SK-N-SH (cell line): ENCODE results near the gene TP73. TPM values are rescaled to one million over a fixed set of nuclear protein-coding genes. Genes with fewer than 3 reads are reported as not detected.

ENCODE experiments used
- CTCF ChIA-PET: fragments of 300-600, 350-600 bp; formaldehyde crosslinking; extraction: SDS; loops from one replicate; lab custom pipeline; 2021; lab: Yijun Ruan, JAX
- POLR2A ChIA-PET: fragments of 350-600 bp; sonication (Branson Sonifier 250); formaldehyde crosslinking; extraction: SDS; loops from one replicate; lab custom pipeline; 2020; ENCODE audit warnings: antibody characterized with exemption, inconsistent platforms; lab: Yijun Ruan, JAX
- DNase-seq: peaks from one replicate; pipeline ENCODE4 v3.0.0; 2012
- H2AFZ ChIP-seq: fragments of 200-600 bp; sonication (generic); 2 replicates; pipeline ENCODE4 v1.8.1; 2016; ENCODE audit warnings: antibody characterized with exemption, mild to moderate bottlenecking, low read depth
- H3F3A ChIP-seq: fragments of 200-600 bp; sonication (generic); replicated peaks from 2 replicates; pipeline ENCODE3; 2016; ENCODE audit warnings: antibody characterized with exemption, mild to moderate bottlenecking; ENCODE audit not compliant: insufficient read depth
- H3K27ac ChIP-seq, 2 experiments: fragments of 200-500 bp in 1 of 2; fragments of 200-600 bp in 1 of 2; sonication (Bioruptor generic) in 1 of 2; sonication (generic), shearing (Covaris generic) in 1 of 2; 2 replicates each; pipeline versions ENCODE4 v1.5.1 to v1.6.1; 2014 to 2016; ENCODE audit warnings: low read depth in 2 of 2, inconsistent platforms in 1 of 2, low read length in 1 of 2, mild to moderate bottlenecking in 1 of 2, mixed read lengths in 1 of 2
- H3K27me3 ChIP-seq: fragments of 200-600 bp; sonication (generic), shearing (Covaris generic); 2 replicates; pipeline ENCODE4 v1.6.1; 2016; ENCODE audit warnings: mixed run types; ENCODE audit not compliant: insufficient read depth
- H3K36me3 ChIP-seq, 2 experiments: fragments of 200-500 bp in 1 of 2; fragments of 200-600 bp in 1 of 2; sonication (Bioruptor generic) in 1 of 2; sonication (generic) in 1 of 2; replicated peaks in 1 of 2; 2 replicates each; pipeline versions ENCODE3 to v1.5.1; 2014 to 2016; ENCODE audit warnings: low read length in 1 of 2, mild to moderate bottlenecking in 1 of 2; ENCODE audit not compliant: insufficient read depth in 2 of 2, control insufficient read depth in 1 of 2
- H3K4me1 ChIP-seq, 2 experiments: fragments of 200-500 bp in 1 of 2; fragments of 200-600 bp in 1 of 2; sonication (Bioruptor generic) in 1 of 2; sonication (generic), shearing (Covaris generic) in 1 of 2; 2 replicates each; pipeline versions ENCODE4 v1.5.1 to v1.6.1; 2014 to 2016; ENCODE audit warnings: low read depth in 1 of 2, low read length in 1 of 2, mixed run types in 1 of 2; ENCODE audit not compliant: insufficient read depth in 2 of 2, control insufficient read depth in 1 of 2
- H3K4me2 ChIP-seq: fragments of 200-600 bp; sonication (generic), shearing (Covaris generic); 2 replicates; pipeline ENCODE4 v1.6.1; 2017; ENCODE audit warnings: mixed run types
- H3K4me3 ChIP-seq, 2 experiments: fragments of 200-500 bp in 1 of 2; fragments of 200-600 bp in 1 of 2; sonication (Bioruptor generic) in 1 of 2; sonication (generic), shearing (Covaris generic) in 1 of 2; 2 replicates each; pipeline versions ENCODE4 v1.5.1 to v1.8.1; 2014 to 2016; ENCODE audit warnings: low read depth in 2 of 2, inconsistent platforms in 1 of 2, low read length in 1 of 2, mild to moderate bottlenecking in 1 of 2, mixed read lengths in 1 of 2, moderate library complexity in 1 of 2
- H3K79me2 ChIP-seq: fragments of 200-600 bp; sonication (generic); 2 replicates; pipeline ENCODE4 v1.8.1; 2017; ENCODE audit warnings: mild to moderate bottlenecking; ENCODE audit not compliant: insufficient read depth
- H3K9ac ChIP-seq: fragments of 200-600 bp; sonication (generic); 2 replicates; pipeline ENCODE4 v1.6.1; 2017; ENCODE audit warnings: mixed run types
- H3K9me2 ChIP-seq: fragments of 200-600 bp; sonication (generic); 2 replicates; pipeline ENCODE4 v1.6.1; 2017; ENCODE audit warnings: mixed run types
- H3K9me3 ChIP-seq: fragments of 200-600 bp; sonication (generic); 2 replicates; pipeline ENCODE4 v1.6.1; 2017; ENCODE audit warnings: mixed run types, mild to moderate bottlenecking, moderate library complexity
- H4K20me1 ChIP-seq: fragments of 200-600 bp; sonication (generic); 2 replicates; pipeline ENCODE4 v1.6.1; 2017; ENCODE audit warnings: mild to moderate bottlenecking, mixed run types; ENCODE audit not compliant: insufficient read depth
- CHD2 ChIP-seq: fragments of 150-350 bp; IDR thresholded peaks from 2 replicates; pipeline ENCODE4 v1.6.1; 2018; ENCODE audit warnings: low read length; ENCODE audit not compliant: partially characterized antibody
- EP300 ChIP-seq, 2 experiments: IDR thresholded peaks; 2 replicates each; pipeline versions ENCODE4 v1.4.0 to v1.6.1; 2012; ENCODE audit warnings: borderline replicate concordance in 1 of 2, low read depth in 1 of 2, low read length in 1 of 2
- EZH2phosphoT487 ChIP-seq: fragments of 200-600 bp; sonication (generic); IDR thresholded peaks from 2 replicates; pipeline ENCODE4 v1.6.1; 2017; ENCODE audit warnings: low read depth, mixed run types, mild to moderate bottlenecking, antibody characterized with exemption, moderate library complexity, borderline replicate concordance
- FOXJ3 ChIP-seq: sonication (generic); formaldehyde crosslinking; IDR thresholded peaks from 2 replicates; pipeline ENCODE4 v1.5.1; 2020; ENCODE audit warnings: mild to moderate bottlenecking, missing genetic modification reagents
- GATA2 ChIP-seq: sonication (generic); formaldehyde crosslinking; IDR thresholded peaks from 2 replicates; pipeline ENCODE4 v1.5.0; 2020; ENCODE audit warnings: mild to moderate bottlenecking, missing genetic modification reagents
- NRF1 ChIP-seq: IDR thresholded peaks from 2 replicates; pipeline ENCODE4 v1.6.1; 2012; ENCODE audit warnings: low read depth, mild to moderate bottlenecking, low read length
- RCOR1 ChIP-seq: fragments of 150-350 bp; IDR thresholded peaks from 2 replicates; pipeline ENCODE4 v1.6.1; 2017; ENCODE audit warnings: antibody characterized with exemption, low read length
- SIN3A ChIP-seq: IDR thresholded peaks from 2 replicates; pipeline ENCODE4 v1.6.1; 2012; ENCODE audit warnings: low read depth, mild to moderate bottlenecking, low read length, moderate library complexity, borderline replicate concordance
- TEAD4 ChIP-seq: IDR thresholded peaks from 2 replicates; pipeline ENCODE4 v1.4.0; 2012; ENCODE audit warnings: mild to moderate bottlenecking, borderline replicate concordance; ENCODE audit not compliant: insufficient read depth
- YY1 ChIP-seq: IDR thresholded peaks from 2 replicates; pipeline ENCODE4 v1.4.0; 2012; ENCODE audit warnings: low read depth, mild to moderate bottlenecking
- WGBS: methylation state at CpG from one replicate; pipeline ENCODE4 v1.1.6; 2017; ENCODE audit warnings: low lambda C conversion rate; 5-methylcytosine and 5-hydroxymethylcytosine counted together
- polyA plus RNA-seq, 3 experiments: library from polyadenylated mRNA; depleted of rRNA; stranded (reverse); fragments of >200 nt; gene quantifications; 2 replicates each; pipeline ENCODE4 v1.2.3, GENCODE V29; 2012
- TF ChIP-seq, protein P1 (sequence below): IDR thresholded peaks from 2 replicates; pipeline ENCODE4 v1.6.1; 2012; ENCODE audit warnings: mild to moderate bottlenecking, low read depth, low read length, moderate library complexity
- TF ChIP-seq, protein P2 (sequence below): fragments of 200-600 bp; sonication (generic); IDR thresholded peaks from 2 replicates; pipeline ENCODE4 v1.6.1; 2017; ENCODE audit warnings: antibody characterized with exemption, mild to moderate bottlenecking, moderate library complexity
- TF ChIP-seq, protein P3 (sequence below): IDR thresholded peaks from 2 replicates; pipeline ENCODE4 v1.4.0; 2012; ENCODE audit warnings: low read depth, borderline replicate concordance
- TF ChIP-seq, protein P4 (sequence below): IDR thresholded peaks from 2 replicates; pipeline ENCODE4; 2012
- TF ChIP-seq, protein P5 (sequence below): IDR thresholded peaks from 2 replicates; pipeline ENCODE4 v1.4.0; 2012; ENCODE audit warnings: low read depth

The TP73 gene
- polyA plus RNA-seq, 1 of the 3 experiments (the other 2 are of a cell fraction): 0.64 TPM

DNA sequence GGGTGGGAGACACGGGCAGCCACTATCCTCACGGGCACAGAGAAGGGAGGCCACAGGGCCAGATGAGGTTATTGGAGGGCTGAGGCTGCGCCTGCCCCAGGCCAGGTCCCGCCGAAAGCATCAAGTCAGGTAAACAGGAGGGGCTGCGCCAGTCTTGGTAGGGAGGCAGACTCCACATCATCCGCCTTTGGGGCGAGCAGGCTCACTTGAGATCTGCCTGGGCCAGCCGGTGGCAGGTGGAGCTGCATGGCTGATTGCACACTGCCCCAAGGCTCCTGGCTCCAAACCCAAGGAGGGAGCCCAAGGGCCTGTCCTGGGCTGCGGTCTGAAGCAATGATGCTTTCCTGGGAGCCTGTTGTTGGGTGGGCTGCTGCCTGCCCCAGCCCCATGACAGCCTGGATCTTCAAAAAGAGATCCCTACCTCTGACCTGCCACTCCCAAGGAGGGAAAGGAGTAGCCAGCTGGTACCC, 124.8 kb downstream of the TP73 start (continued):
- TF ChIP-seq, protein P1, sequence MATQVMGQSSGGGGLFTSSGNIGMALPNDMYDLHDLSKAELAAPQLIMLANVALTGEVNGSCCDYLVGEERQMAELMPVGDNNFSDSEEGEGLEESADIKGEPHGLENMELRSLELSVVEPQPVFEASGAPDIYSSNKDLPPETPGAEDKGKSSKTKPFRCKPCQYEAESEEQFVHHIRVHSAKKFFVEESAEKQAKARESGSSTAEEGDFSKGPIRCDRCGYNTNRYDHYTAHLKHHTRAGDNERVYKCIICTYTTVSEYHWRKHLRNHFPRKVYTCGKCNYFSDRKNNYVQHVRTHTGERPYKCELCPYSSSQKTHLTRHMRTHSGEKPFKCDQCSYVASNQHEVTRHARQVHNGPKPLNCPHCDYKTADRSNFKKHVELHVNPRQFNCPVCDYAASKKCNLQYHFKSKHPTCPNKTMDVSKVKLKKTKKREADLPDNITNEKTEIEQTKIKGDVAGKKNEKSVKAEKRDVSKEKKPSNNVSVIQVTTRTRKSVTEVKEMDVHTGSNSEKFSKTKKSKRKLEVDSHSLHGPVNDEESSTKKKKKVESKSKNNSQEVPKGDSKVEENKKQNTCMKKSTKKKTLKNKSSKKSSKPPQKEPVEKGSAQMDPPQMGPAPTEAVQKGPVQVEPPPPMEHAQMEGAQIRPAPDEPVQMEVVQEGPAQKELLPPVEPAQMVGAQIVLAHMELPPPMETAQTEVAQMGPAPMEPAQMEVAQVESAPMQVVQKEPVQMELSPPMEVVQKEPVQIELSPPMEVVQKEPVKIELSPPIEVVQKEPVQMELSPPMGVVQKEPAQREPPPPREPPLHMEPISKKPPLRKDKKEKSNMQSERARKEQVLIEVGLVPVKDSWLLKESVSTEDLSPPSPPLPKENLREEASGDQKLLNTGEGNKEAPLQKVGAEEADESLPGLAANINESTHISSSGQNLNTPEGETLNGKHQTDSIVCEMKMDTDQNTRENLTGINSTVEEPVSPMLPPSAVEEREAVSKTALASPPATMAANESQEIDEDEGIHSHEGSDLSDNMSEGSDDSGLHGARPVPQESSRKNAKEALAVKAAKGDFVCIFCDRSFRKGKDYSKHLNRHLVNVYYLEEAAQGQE: no peak
- TF ChIP-seq, protein P2, sequence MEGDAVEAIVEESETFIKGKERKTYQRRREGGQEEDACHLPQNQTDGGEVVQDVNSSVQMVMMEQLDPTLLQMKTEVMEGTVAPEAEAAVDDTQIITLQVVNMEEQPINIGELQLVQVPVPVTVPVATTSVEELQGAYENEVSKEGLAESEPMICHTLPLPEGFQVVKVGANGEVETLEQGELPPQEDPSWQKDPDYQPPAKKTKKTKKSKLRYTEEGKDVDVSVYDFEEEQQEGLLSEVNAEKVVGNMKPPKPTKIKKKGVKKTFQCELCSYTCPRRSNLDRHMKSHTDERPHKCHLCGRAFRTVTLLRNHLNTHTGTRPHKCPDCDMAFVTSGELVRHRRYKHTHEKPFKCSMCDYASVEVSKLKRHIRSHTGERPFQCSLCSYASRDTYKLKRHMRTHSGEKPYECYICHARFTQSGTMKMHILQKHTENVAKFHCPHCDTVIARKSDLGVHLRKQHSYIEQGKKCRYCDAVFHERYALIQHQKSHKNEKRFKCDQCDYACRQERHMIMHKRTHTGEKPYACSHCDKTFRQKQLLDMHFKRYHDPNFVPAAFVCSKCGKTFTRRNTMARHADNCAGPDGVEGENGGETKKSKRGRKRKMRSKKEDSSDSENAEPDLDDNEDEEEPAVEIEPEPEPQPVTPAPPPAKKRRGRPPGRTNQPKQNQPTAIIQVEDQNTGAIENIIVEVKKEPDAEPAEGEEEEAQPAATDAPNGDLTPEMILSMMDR: no peak

DNA sequence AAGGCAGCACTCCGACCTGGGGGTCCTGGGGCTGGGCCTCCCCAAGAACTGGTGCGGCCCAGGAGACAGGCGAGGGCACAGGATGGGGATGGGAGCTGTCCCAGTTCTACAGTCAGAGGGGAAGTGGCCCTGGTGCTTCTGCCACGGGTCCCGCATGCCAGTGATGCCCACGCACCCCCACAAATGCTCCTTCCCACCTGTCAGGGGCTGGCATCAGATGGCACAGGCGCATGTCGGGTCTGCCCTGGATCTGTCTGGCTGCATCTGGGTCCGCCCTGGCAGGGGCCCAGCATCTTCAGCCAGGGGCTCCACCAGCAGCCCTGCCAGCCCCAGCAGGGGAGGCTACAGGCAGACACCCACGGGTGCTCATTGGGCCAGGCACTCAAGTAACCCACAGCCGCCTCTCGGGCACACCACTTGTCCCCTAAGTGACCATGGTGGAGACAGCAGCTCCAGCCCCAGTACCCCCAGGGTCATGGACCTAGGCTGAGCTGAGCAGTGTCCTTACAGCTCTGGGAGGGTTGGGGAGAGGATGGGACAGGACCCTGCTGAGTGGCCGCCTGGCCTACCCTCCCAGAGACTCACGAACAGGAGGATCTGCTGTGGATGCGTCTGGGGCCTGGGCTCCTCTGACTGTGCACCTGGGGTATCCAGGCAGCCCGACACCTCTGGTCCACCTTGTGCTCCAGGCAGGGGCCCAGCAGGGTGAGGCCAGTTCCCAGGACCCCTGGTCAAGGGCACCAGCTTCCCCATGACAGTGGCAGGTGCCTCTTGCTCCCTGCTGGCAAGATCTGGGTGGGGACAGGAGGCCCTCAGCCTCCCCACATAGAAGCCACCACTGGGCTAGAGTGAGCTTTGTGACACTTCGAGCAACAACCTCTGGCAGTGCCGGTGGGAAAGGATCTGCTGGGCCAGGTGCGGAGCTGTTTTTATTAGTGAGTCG, 125.6 kb downstream of the TP73 start:
- Histone ChIP-seq H3K79me2 (no peaks in the 10 kb centered on the region), H3F3A (peaks cover 5% of the 10 kb centered on the region), H3K4me2 (no peak overlapping the region), H3K9me2 (no peaks in the 10 kb centered on the region), H4K20me1 (no peaks in the 10 kb centered on the region), H3K36me3 (peaks cover 8 to 34% of the 10 kb centered on the region in 2 experiments), H3K27me3 (no peaks in the 10 kb centered on the region), H2AFZ (no peak overlapping the region), H3K4me1 (peaks cover 0 to 59% of the 10 kb centered on the region in 2 experiments; a peak in 1 of 4 replicates), H3K27ac (peak overlapping the region in 1 of 2 experiments; percentile 92; a peak in 1 of 4 replicates), H3K9ac (no peak overlapping the region), H3K9me3 (no peaks in the 10 kb centered on the region), H3K4me3 (no peak overlapping the region)
- ChIA-PET POLR2A (no interaction called here), CTCF (interaction anchor here (1.0 kb wide), 2 partner anchors 9 to 53 kb away, joined by 3 to 5 read pairs; no protein-coding TSS in a partner anchor)
- no peak for DNase-seq
- no peak for TF ChIP-seq FOXJ3 (CRISPR knock-in tag)
- TF ChIP-seq, protein P3, sequence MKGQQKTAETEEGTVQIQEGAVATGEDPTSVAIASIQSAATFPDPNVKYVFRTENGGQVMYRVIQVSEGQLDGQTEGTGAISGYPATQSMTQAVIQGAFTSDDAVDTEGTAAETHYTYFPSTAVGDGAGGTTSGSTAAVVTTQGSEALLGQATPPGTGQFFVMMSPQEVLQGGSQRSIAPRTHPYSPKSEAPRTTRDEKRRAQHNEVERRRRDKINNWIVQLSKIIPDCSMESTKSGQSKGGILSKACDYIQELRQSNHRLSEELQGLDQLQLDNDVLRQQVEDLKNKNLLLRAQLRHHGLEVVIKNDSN: no peak
- TF ChIP-seq TEAD4: no peak
- TF ChIP-seq RCOR1: no peak
- TF ChIP-seq GATA2 (CRISPR knock-in tag): no peak
- no peak for TF ChIP-seq EZH2phosphoT487
- no peak for TF ChIP-seq YY1
- no peak for TF ChIP-seq CHD2
- no peak for TF ChIP-seq NRF1
- TF ChIP-seq, protein P2: no peak
- no peak for TF ChIP-seq EP300 (IDR thresholded peaks at IDR 0.05; ENCODE audit: borderline replicate concordance in 1 of 2, low read depth in 1 of 2, low read length in 1 of 2)
- TF ChIP-seq, protein P4, sequence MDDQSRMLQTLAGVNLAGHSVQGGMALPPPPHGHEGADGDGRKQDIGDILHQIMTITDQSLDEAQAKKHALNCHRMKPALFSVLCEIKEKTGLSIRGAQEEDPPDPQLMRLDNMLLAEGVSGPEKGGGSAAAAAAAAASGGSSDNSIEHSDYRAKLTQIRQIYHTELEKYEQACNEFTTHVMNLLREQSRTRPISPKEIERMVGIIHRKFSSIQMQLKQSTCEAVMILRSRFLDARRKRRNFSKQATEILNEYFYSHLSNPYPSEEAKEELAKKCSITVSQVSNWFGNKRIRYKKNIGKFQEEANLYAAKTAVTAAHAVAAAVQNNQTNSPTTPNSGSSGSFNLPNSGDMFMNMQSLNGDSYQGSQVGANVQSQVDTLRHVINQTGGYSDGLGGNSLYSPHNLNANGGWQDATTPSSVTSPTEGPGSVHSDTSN: no peak
- TF ChIP-seq, protein P5, sequence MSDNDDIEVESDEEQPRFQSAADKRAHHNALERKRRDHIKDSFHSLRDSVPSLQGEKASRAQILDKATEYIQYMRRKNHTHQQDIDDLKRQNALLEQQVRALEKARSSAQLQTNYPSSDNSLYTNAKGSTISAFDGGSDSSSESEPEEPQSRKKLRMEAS: no peak
- TF ChIP-seq SIN3A: no peak
- WGBS: 90% methylated on average over 4 of the region's 20 CpGs
